Glomerular endothelial cell (primary cell): Measurements from ENCODE around the gene TRRAP. TPM values are rescaled to one million over a fixed set of nuclear protein-coding genes. Genes with fewer than 3 reads are reported as not detected.
"Not testable (repeated sequence)": the region's sequence is repeated elsewhere in the genome, so short reads cannot be mapped to it uniquely, and the experiment has no call there.

Experiments
- DNase-seq: peaks from one replicate; pipeline ENCODE4 v3.0.0-alpha.2; 2011; ENCODE audit warnings: low read depth, low spot score; ENCODE audit errors: extremely low read depth
- total RNA-seq: library from RNA; depleted of rRNA; stranded (reverse); fragments of >200 nt; gene quantifications from 2 replicates; pipeline ENCODE4 v1.2.3, GENCODE V29; 2015

The TRRAP gene
- total RNA-seq, 1 donor from 2014 or later, result 43.4 TPM

DNA sequence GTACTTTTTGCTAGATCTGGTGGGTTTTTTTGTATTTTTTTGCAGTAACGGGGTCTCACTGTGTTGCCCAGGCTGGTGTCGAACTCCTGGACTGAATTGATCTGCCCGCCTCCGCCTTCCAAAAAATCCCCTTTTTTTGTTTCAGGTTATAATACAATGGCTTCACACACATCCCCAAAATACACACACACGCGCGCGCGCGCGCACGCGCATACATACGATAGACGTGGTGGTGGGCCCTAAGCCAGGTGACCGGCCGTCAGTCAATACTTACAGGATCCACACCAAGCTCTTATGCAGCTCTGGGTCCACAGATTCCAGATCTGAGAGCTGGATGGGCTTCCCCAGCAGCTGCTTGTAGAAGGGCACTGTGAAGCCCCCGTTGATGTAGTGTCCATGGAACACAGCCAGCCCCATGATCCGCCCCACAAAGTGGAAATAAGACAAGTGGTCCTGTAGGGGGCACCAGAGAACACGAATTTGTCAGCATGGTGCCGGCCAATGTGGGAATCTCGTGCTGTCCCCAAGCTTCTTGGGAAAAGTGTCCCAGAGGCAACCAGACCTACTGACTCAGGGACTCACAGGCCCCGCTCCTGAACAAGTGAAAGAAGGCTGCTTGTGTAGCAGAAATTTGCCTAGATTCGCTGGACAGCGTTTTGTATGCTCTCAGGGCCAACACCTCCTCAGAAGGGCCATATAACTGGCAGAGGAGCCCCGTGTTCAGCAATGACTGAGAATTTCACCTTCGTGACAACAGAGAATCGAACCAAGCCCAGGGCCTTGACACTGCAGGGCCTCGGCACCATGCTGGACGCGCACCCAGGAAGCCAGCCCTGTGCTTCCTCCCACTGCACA, 162.0 kb downstream of the TRRAP start:
- DNase-seq, result peak; percentile 87

DNA sequence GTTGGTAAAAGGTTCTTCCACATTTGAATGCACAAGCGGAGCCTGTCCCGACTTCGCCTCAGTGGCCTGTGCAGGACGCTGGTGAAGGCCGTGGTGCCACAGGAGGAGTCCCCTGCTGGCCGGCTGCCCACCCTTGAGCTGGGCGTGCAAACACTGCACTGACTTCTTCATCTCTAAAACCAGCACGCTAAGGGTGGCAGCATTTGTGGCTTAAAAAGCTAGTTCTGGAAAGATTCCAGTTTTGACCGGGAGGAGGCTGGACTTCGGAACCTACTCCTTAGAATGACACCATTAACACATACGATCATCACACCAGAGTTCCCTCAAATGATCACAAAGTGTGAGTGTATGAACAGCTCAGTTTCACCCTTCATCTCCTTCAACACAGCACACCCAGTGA, 163.2 kb downstream of the TRRAP start:
- DNase-seq, result no peak

DNA sequence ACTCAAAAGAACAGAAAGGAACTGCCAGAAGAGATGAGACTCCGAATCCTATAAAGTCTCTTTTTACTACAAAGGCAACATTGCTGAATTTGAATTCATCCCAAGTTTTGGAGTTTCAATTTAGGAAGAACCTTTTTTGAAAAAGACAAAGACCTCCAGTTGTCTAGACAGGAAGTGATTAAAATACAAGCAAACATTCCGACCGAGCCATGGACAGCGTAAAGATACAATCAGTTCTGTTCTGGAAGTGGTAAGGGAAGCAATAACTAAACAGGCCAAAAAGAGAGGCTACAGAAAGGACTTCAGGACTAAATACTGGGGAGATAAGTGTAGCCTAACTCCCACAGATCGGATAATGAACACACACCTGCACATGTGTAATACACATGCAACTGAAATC, 164.6 kb downstream of the TRRAP start:
- peak; percentile 50 for DNase-seq

DNA sequence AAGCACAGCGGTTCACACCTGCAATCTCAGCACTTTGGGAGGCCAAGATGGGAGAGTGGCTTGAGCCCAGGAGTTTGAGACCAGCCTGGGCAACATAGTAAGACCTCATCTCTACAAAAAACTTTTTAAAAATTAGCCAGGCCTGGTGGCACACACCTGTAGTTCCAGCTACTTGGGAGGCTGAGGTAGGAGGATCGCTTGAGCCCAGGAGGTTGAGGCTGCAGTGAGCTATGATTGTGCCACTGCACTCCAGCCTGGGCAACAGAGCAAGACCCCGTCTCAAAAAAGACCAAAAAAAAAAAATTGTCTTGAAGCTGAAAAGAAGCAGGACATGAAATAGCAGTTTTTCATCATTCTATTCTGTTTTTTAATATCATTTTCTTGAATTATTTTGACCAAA, 166.5 kb downstream of the TRRAP start:
- DNase-seq, result not testable (repeated sequence)

DNA sequence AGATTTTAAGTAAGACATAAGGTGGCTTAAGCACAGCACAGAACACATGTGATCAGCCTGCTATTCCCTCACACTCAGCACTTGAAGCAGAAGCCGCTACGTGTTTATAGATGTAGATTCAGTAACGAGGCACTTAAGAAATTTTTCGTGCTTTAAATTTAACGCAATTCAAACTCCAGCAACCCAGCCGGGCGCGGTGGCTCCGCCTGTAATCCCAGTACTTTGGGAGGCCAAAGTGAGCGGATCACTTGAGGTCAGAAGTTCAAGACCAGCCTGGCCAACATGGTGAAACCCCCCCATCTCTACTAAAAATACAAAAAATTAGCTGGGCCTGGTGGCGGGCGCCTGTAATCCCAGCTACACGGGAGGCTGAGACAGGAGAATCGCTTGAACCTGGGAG, 167.9 kb downstream of the TRRAP start:
- not testable (repeated sequence) for DNase-seq

DNA sequence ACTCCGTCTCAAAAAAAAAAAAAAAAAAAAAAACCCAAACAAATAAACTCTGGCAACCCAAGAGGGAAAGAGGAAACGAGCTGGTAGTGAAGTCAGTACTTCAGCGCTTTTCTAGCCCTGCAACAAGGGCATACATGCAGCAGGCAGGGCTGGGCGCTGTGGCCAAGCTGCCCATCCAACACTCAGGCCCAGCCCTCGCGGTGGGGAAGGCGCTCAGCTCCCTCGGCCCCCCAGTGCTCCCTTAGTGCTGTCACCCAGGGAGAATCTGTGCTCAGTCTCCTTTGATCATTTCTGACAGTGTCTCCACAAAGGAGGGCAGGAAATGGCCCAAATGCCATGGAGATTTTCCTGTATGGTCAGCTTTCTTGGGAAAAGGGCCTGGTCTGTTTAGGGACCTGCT, 168.4 kb downstream of the TRRAP start:
- no peak for DNase-seq

DNA sequence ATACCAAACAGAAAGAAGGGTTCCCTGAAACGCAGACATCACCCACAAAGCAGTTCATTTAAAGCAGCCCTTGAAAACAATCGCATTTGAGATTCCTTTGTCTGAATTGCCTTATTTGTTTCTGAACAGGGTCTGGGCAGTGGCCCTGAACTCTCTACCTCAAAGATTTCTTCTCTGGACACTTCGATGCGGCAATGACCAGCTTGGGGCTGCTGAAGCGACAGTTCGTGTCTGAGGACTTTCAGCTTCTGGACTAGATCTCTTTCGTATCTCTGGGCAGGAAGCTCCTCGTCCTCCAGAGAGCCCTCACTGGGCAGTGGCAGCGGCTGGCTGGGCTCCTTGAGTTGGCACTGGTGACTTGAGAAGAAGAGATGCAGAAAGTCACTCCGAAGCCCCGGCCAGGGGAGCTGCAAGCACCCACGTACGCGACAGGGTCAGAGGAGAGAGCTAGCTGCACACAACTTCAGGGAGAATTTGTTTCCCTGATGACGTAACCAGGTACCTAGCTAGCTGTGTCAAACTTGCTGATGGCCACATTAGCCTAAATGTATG, 169.3 kb downstream of the TRRAP start:
- no peak for DNase-seq

DNA sequence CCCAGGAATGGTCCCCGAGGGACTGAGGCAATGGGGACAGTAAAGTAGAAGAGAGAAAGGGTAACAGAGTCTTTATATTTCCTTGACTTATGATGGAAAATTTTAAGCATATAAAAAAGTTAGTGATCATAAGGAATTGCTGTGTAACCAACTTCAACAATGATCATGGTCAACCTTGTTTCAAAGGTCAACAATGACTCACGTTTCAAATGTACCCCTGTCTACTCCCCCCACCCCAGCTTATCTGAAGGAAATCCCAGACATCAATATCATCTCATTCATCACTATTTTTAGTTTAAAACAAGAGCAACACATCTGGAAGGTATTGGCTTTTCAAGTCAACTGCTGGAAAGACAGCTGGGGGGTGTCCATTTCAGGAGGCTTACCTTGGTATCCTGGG, 172.6 kb downstream of the TRRAP start:
- DNase-seq, result no peak

DNA sequence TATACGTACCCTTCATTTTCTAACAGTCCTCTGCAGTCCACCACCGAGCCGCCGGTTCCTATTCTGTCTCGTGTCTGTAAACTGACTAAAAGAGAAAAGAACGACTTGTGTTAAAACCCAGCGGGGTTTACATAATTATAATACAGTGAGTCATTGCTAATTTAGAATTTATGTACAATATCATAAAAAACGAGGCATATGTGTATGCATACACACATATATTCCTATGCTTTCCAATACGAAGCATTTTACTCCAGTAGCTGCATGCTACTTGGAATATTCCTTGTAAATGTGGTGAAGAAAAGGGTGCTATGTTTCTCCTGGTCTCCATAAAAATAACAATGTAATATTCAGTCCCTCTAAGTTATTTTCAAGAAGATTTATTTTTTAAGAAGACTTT, 176.4 kb downstream of the TRRAP start:
- no peak for DNase-seq

DNA sequence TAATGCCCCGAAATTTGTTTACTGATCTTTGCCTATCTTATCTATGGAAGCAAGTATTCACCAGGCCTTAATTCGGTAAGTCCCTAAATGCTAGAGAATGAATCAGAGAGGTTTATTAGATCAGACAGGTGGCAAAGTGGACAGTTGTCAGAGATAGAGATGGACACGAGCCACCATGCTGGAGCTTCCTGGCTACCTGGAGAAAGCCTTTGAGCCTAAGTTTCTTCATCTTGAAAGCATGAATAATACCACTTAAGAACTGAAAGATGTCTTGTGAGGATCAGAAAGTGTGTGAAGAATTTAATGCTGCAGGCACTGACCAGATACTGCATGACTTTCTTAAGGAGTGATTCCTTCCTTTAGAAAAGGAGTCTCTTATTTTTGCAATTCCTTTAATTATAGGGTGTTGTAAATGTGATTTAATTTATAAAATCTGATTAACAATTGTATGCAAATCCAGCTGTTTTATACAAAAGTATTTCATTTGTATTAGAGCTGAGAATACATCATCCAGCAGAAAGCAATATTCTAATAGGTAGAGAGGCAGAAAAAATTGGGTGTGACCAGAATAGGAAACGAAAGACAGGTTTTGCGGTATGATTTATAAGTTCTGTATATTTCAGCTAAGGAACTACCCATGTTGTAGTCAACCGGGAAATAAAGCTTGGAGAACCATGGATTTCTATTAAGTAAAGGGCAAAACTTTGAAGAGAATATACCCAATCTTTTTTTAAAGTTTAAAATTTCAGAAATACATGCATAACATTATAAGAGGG, 182.9 kb downstream of the TRRAP start:
- DNase-seq, result no peak

Other genes starting within 250 kb of the TRRAP start
- gene TMEM130, start 8.5 kb upstream of the TRRAP start, total RNA-seq, result not detected in 2 replicates